ENCODE data around the gene HOMEZ.
"Not testable (repeated sequence)": the region's sequence is repeated elsewhere in the genome, so short reads cannot be mapped to it uniquely, and the experiment has no call there.

The HOMEZ gene

GRCh38 chr14:23277189-23277588 is 8.7 kb downstream of the HOMEZ start:
- DNase-seq (ENCODE audit: low spot score): no peak
- in situ Hi-C loops (cut with MboI; ENCODE audit: low sequenced_read_pairs, unreplicated experiment): no loop called here
- TF ChIP-seq, protein P1, sequence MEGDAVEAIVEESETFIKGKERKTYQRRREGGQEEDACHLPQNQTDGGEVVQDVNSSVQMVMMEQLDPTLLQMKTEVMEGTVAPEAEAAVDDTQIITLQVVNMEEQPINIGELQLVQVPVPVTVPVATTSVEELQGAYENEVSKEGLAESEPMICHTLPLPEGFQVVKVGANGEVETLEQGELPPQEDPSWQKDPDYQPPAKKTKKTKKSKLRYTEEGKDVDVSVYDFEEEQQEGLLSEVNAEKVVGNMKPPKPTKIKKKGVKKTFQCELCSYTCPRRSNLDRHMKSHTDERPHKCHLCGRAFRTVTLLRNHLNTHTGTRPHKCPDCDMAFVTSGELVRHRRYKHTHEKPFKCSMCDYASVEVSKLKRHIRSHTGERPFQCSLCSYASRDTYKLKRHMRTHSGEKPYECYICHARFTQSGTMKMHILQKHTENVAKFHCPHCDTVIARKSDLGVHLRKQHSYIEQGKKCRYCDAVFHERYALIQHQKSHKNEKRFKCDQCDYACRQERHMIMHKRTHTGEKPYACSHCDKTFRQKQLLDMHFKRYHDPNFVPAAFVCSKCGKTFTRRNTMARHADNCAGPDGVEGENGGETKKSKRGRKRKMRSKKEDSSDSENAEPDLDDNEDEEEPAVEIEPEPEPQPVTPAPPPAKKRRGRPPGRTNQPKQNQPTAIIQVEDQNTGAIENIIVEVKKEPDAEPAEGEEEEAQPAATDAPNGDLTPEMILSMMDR (IDR thresholded peaks at IDR 0.05; ENCODE audit: borderline replicate concordance, control extremely low read depth, extremely low read depth, insufficient read depth, missing control alignments): no peak

DNA sequence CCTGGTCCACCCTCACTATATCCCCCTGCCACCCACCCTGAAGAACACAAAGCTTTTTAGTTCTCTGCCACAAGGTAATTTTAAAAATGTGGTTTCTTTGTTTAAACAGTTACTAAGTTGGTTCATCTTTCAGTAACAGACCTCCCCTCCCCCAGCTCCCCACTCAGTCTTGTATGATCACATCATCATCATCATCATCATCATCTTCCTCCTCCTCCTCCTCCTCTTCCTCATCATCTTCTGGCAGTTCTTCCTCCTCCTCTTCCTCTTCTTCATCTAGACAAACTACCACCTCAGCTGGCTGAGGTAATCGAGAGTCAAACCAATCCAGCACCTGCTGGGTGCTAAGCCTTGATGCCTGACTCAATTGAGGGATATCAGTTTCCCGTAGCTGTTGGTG is 10.5 kb downstream of the HOMEZ start:
- in situ Hi-C loops (cut with MboI; ENCODE audit: low sequenced_read_pairs, unreplicated experiment): no loop called here
- DNase-seq (ENCODE audit: low spot score): no peak
- TF ChIP-seq, protein P1 (IDR thresholded peaks at IDR 0.05; ENCODE audit: borderline replicate concordance, control extremely low read depth, extremely low read depth, insufficient read depth, missing control alignments): no peak

- TF ChIP-seq, protein P1 (IDR thresholded peaks at IDR 0.05; ENCODE audit: borderline replicate concordance, control extremely low read depth, extremely low read depth, insufficient read depth, missing control alignments): no peak
- in situ Hi-C loops (cut with MboI; ENCODE audit: low sequenced_read_pairs, unreplicated experiment): no loop called here
- DNase-seq (ENCODE audit: low spot score): no peak
These were observed 16.7 kb downstream of the HOMEZ start for GRCh38 chr14:23269193-23269592.

- in situ Hi-C loops (cut with MboI; ENCODE audit: low sequenced_read_pairs, unreplicated experiment); DNase-seq (ENCODE audit: low spot score): not testable (repeated sequence)
These were observed 25.1 kb downstream of the HOMEZ start for GRCh38 chr14:23260849-23261248.

- TF ChIP-seq, protein P1 (IDR thresholded peaks at IDR 0.05; ENCODE audit: borderline replicate concordance, control extremely low read depth, extremely low read depth, insufficient read depth, missing control alignments): no peak
- in situ Hi-C loops (cut with MboI; ENCODE audit: low sequenced_read_pairs, unreplicated experiment): no loop called here
- no peak for DNase-seq (ENCODE audit: low spot score)
These were observed 26.5 kb downstream of the HOMEZ start for GRCh38 chr14:23259426-23259825.

GRCh38 chr14:23258256-23258655 is 27.7 kb downstream of the HOMEZ start:
- no peak for DNase-seq (ENCODE audit: low spot score)
- in situ Hi-C loops (cut with MboI; ENCODE audit: low sequenced_read_pairs, unreplicated experiment): no loop called here
- TF ChIP-seq, protein P1 (IDR thresholded peaks at IDR 0.05; ENCODE audit: borderline replicate concordance, control extremely low read depth, extremely low read depth, insufficient read depth, missing control alignments): no peak

DNA sequence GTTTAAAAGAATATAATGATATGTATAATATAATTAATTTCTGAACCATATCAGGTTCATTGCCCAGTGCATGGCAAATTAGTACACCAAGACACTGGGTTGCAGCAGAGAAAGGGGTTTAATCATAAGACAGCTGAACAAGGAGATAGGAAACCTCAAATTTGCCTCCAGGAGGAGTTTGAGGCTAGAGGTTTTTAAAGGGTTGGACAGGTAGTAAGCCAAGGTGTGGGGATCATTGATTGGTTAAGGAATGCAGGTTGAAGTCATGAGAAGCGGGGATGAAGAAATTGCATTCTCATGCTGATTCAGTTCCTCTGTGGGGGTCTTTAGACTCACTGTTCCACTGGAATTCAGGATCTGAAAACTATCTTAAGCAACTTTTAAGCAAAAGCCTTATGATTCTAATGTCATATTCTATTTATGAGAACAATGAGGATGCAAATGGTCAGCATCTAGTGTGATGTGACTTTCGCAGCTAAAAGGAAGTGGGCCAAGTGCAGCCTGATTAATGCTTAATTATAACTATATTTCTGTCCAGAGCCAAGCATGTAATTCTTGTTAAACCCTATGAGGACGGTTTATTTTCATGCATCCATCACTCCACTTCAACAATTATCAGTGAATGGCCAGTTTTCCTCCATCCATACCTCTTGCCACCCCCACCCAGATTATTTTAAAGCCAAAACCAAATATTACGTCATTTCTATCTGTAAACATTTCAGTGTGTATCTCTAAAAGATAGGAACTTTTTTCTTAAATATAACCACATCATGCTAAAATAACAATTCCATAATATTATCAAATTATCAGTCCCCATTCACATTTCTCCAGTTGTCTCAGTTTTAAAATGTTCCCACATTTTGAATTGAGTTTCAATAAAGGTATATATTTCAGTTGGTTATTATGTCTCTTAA is 33.3 kb downstream of the HOMEZ start:
- DNase-seq (ENCODE audit: low spot score): no peak
- TF ChIP-seq, protein P1 (IDR thresholded peaks at IDR 0.05; ENCODE audit: borderline replicate concordance, control extremely low read depth, extremely low read depth, insufficient read depth, missing control alignments): no peak
- in situ Hi-C loops (cut with MboI; ENCODE audit: low sequenced_read_pairs, unreplicated experiment): no loop called here

All from GM13976 (cell line).